ENCODE results near the gene PRR30. TPM values are rescaled to one million over a fixed set of nuclear protein-coding genes. Genes with fewer than 3 reads are reported as not detected.
A peak's percentile ranks its signal among the peaks of the same experiment; 100 is the strongest.
"Not testable (repeated sequence)": the region's sequence is repeated elsewhere in the genome, so short reads cannot be mapped to it uniquely, and the experiment has no call there.

PRR30 gene
- total and polyA plus RNA-seq, 2 donors from 2014 or later, result not detected

- intact Hi-C loops (cut with DNase I), result no loop called here
- FAIRE-seq (no peak), DNase-seq (no peak)
- H3K4me3 ChIP-seq (ENCODE audit: low read length in 3 of 3), result peak overlapping the region in 1 of 3 donors; percentile 77
- peaks cover 0 to 1% (median 0%) of the 10 kb centered on the region in 3 donors for H3K9me3 ChIP-seq (ENCODE audit: control insufficient read depth in 2 of 3, insufficient read depth in 1 of 3, low read length in 3 of 3)
- H3K9ac ChIP-seq (ENCODE audit: low read length in 3 of 3), result no peak overlapping the region
- H3K4me1 ChIP-seq (ENCODE audit: control insufficient read depth in 2 of 3, insufficient read depth in 2 of 3, low read depth in 1 of 3, low read length in 3 of 3), result peaks cover 0 to 15% (median 0%) of the 10 kb centered on the region in 3 donors
- H3K27me3 ChIP-seq (ENCODE audit: control insufficient read depth, insufficient read depth, low read length), result peaks cover 5% of the 10 kb centered on the region
- H3K36me3 ChIP-seq (ENCODE audit: control insufficient read depth in 2 of 3, insufficient read depth in 3 of 3, low read length in 3 of 3), result no peaks in the 10 kb centered on the region
- no peak for TF ChIP-seq CTCF (IDR thresholded peaks at IDR 0.05; ENCODE audit: borderline replicate concordance, extremely low read depth, insufficient read depth)
- H3K27ac ChIP-seq (ENCODE audit: low read depth in 2 of 2, low read length in 2 of 2), result no peak overlapping the region
These were observed 16.4 kb downstream of the PRR30 start for GRCh38 chr2:27122791-27123190.

GRCh38 chr2:27121906-27122305 is 17.3 kb downstream of the PRR30 start:
- Histone ChIP-seq H3K9me3 (ENCODE audit: control insufficient read depth in 2 of 3, insufficient read depth in 1 of 3, low read length in 3 of 3) (peaks cover 0 to 1% (median 0%) of the 10 kb centered on the region in 3 donors), H3K4me3 (ENCODE audit: low read length in 3 of 3) (no peak overlapping the region), H3K27ac (ENCODE audit: low read depth in 2 of 2, low read length in 2 of 2) (no peak overlapping the region), H3K36me3 (ENCODE audit: control insufficient read depth in 2 of 3, insufficient read depth in 3 of 3, low read length in 3 of 3) (no peaks in the 10 kb centered on the region), H3K27me3 (ENCODE audit: control insufficient read depth, insufficient read depth, low read length) (peaks cover 7% of the 10 kb centered on the region), H3K4me1 (ENCODE audit: control insufficient read depth in 2 of 3, insufficient read depth in 2 of 3, low read depth in 1 of 3, low read length in 3 of 3) (peaks cover 0 to 15% (median 0%) of the 10 kb centered on the region in 3 donors), H3K9ac (ENCODE audit: low read length in 3 of 3) (no peak overlapping the region)
- TF ChIP-seq CTCF (IDR thresholded peaks at IDR 0.05; ENCODE audit: borderline replicate concordance, extremely low read depth, insufficient read depth), result no peak
- DNase-seq (no peak), FAIRE-seq (no peak)
- intact Hi-C loops (cut with DNase I), result no loop called here

GRCh38 chr2:27119330-27119670 is 19.9 kb downstream of the PRR30 start:
- H3K27ac ChIP-seq (ENCODE audit: low read depth in 2 of 2, low read length in 2 of 2); H3K36me3 ChIP-seq (ENCODE audit: control insufficient read depth in 2 of 3, insufficient read depth in 3 of 3, low read length in 3 of 3); FAIRE-seq; H3K27me3 ChIP-seq (ENCODE audit: control insufficient read depth, insufficient read depth, low read length); intact Hi-C loops (cut with DNase I); DNase-seq; H3K9me3 ChIP-seq (ENCODE audit: control insufficient read depth in 2 of 3, insufficient read depth in 1 of 3, low read length in 3 of 3): not testable (repeated sequence)
- H3K9ac ChIP-seq (ENCODE audit: low read length in 3 of 3), result peak overlapping the region in 1 of 3 donors; percentile 36
- peaks cover 0 to 15% (median 0%) of the 10 kb centered on the region in 3 donors for H3K4me1 ChIP-seq (ENCODE audit: control insufficient read depth in 2 of 3, insufficient read depth in 2 of 3, low read depth in 1 of 3, low read length in 3 of 3)
- H3K4me3 ChIP-seq (ENCODE audit: low read length in 3 of 3), result peak overlapping the region; percentile 61 to 71 (median 68)

- Histone ChIP-seq H3K9ac (ENCODE audit: low read length in 3 of 3) (peak within 1 kb of the TSS in 1 of 3 donors; percentile 36), H3K27ac (ENCODE audit: low read depth in 2 of 2, low read length in 2 of 2) (no peak within 1 kb of the TSS), H3K27me3 (ENCODE audit: control insufficient read depth, insufficient read depth, low read length) (peaks cover 7% of the 10 kb centered on the region), H3K4me3 (ENCODE audit: low read length in 3 of 3) (peak within 1 kb of the TSS; percentile 61 to 71 (median 68)), H3K9me3 (ENCODE audit: control insufficient read depth in 2 of 3, insufficient read depth in 1 of 3, low read length in 3 of 3) (peaks cover 0 to 1% (median 0%) of the 10 kb centered on the region in 3 donors), H3K4me1 (ENCODE audit: control insufficient read depth in 2 of 3, insufficient read depth in 2 of 3, low read depth in 1 of 3, low read length in 3 of 3) (peaks cover 0 to 11% (median 0%) of the 10 kb centered on the region in 3 donors), H3K36me3 (ENCODE audit: control insufficient read depth in 2 of 3, insufficient read depth in 3 of 3, low read length in 3 of 3) (no peaks in the 10 kb centered on the region)
- FAIRE-seq (no peak), DNase-seq (peak in 2 of 5 donors; percentile 23 to 37)
- TF ChIP-seq CTCF (IDR thresholded peaks at IDR 0.05; ENCODE audit: borderline replicate concordance, extremely low read depth, insufficient read depth), result no peak
- intact Hi-C loops (cut with DNase I), result no loop called here
These were observed 20.5 kb downstream of the PRR30 start, which contains the start of gene CGREF1 for GRCh38 chr2:27118525-27119329. CGREF1 (minus strand) TSS chr2:27119128; CDS start chr2:27104366, 14,762 bp downstream.
